Suprapubic skin (tissue), 3 donors: ENCODE data around the gene PODNL1.

Experiments used
- POLR2A ChIP-seq, 2 donors: fragments of 450-650 bp; IDR thresholded peaks; one replicate each; pipeline ENCODE4 v1.6.1; 2017; ENCODE audit warnings: antibody characterized with exemption in 2 of 2, mild to moderate bottlenecking in 2 of 2, moderate library complexity in 2 of 2
- TF ChIP-seq, protein P1 (sequence below), 2 donors: fragments of 200-600 bp in 1 of 2; fragments of 450-650 bp in 1 of 2; sonication (generic) in 1 of 2; IDR thresholded peaks; one replicate each; pipeline ENCODE4 v1.5.1; 2016 to 2019; ENCODE audit warnings: antibody characterized with exemption in 2 of 2, mild to moderate bottlenecking in 1 of 2, moderate library complexity in 1 of 2

DNA sequence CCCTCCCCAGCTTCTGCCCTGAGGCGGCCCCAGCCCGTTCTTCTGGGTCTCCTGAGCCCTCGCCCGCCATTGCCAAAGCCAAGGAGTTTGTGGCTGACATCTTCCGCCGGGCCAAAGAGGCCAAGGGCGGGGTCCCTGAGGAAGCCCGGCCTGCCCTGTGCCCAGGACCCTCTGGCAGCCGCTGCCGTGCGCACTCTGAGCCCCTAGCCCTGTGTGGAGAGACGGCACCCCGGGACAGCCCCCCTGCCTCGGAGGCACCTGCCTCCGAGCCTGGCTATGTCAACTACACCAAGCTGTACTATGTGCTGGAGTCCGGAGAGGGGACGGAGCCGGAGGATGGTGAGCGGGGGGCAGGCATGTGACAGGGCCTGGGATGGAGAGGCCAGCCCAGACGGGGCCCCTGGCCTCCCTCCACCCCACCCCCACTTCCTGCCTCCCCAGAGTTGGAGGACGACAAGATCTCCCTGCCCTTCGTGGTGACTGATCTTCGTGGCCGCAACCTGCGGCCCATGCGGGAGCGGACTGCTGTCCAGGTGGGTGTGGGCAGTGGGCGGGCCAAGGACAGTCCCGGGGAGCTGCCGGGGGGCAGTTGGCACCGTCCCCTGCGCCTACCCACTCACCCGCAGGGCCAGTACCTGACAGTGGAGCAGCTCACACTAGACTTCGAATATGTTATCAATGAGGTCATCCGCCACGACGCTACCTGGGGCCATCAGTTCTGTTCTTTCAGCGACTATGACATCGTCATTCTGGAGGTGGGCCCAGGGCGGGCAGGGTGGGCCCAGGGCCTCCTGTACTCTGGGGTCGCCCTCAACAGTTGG lies 21.1 kb upstream of the PODNL1 start:
- TF ChIP-seq, protein P1, sequence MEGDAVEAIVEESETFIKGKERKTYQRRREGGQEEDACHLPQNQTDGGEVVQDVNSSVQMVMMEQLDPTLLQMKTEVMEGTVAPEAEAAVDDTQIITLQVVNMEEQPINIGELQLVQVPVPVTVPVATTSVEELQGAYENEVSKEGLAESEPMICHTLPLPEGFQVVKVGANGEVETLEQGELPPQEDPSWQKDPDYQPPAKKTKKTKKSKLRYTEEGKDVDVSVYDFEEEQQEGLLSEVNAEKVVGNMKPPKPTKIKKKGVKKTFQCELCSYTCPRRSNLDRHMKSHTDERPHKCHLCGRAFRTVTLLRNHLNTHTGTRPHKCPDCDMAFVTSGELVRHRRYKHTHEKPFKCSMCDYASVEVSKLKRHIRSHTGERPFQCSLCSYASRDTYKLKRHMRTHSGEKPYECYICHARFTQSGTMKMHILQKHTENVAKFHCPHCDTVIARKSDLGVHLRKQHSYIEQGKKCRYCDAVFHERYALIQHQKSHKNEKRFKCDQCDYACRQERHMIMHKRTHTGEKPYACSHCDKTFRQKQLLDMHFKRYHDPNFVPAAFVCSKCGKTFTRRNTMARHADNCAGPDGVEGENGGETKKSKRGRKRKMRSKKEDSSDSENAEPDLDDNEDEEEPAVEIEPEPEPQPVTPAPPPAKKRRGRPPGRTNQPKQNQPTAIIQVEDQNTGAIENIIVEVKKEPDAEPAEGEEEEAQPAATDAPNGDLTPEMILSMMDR (IDR thresholded peaks at IDR 0.05) = no peak
- TF ChIP-seq POLR2A (IDR thresholded peaks at IDR 0.05) = no peak
